Colonic mucosa (tissue), 4 donors: ENCODE results near the gene IMPDH1. TPM values are rescaled to one million over a fixed set of nuclear protein-coding genes. Genes with fewer than 3 reads are reported as not detected.

Source experiments
- DNase-seq: peaks from one replicate; pipeline ENCODE4 v3.0.0-alpha.2; 2020
- H3K27ac ChIP-seq: fragments of 200-600 bp; one replicate; pipeline ENCODE4 v1.8.0; 2021
- H3K27me3 ChIP-seq: fragments of 200-600 bp; one replicate; pipeline ENCODE4 v1.8.0; 2021
- H3K36me3 ChIP-seq: fragments of 200-600 bp; one replicate; pipeline ENCODE4 v1.8.0; 2021
- H3K4me1 ChIP-seq: fragments of 200-600 bp; one replicate; pipeline ENCODE4 v1.8.0; 2021; ENCODE audit warnings: mild to moderate bottlenecking
- H3K4me3 ChIP-seq: fragments of 200-600 bp; one replicate; pipeline ENCODE4 v1.8.0; 2021
- H3K9ac ChIP-seq, 2 donors: one replicate each; pipeline ENCODE4 v1.7.0; 2013; ENCODE audit warnings: control low read depth in 2 of 2, low read depth in 2 of 2, low read length in 2 of 2
- H3K9me3 ChIP-seq: fragments of 200-600 bp; one replicate; pipeline ENCODE4 v1.8.0; 2021
- CTCF ChIP-seq: fragments of 200-600 bp; IDR thresholded peaks from one replicate; pipeline ENCODE4 v1.8.0; 2022; ENCODE audit warnings: antibody characterized with exemption, mild to moderate bottlenecking
- intact Hi-C: fragments of 100-400 bp; cut with DNase I; formaldehyde crosslinking; loops from one replicate; pipeline ENCODE4 v1.14.1; 2022
- total RNA-seq, 2 donors: library from RNA; stranded (reverse); fragmentation: NEBNext Ultra II Directional in 1 of 2; extraction: Animal tissue kit (Norgen Biotek cat#: 25700) in 1 of 2; gene quantifications; one replicate each; pipeline ENCODE4 v1.2.1, GENCODE V29; 2021
- donor health status: healthy.
- donor health status: DM: no; HTN: no; CAD: no.
- donor health status: DM: no; HTN: no; CAD: no.

Gene IMPDH1
- total RNA-seq, 2 donors from 2014 or later = 37.5 to 50.0 TPM

GRCh38 chr7:128350708-128351295 lies 59.0 kb downstream of the IMPDH1 start:
- Histone ChIP-seq H3K4me1 (peaks cover 3% of the 10 kb centered on the region), H3K27me3 (peaks cover 18% of the 10 kb centered on the region), H3K36me3 (no peaks in the 10 kb centered on the region), H3K27ac (no peak overlapping the region), H3K9me3 (no peaks in the 10 kb centered on the region), H3K9ac (no peak overlapping the region), H3K4me3 (no peak overlapping the region)
- intact Hi-C loops = no loop called here
- TF ChIP-seq CTCF = no peak
- no peak for DNase-seq

- no peak for DNase-seq
- TF ChIP-seq CTCF = no peak
- H3K27ac ChIP-seq = no peak overlapping the region
- no peak overlapping the region for H3K9ac ChIP-seq
- H3K4me3 ChIP-seq = no peak overlapping the region
- peaks cover 3% of the 10 kb centered on the region for H3K4me1 ChIP-seq
- peaks cover 18% of the 10 kb centered on the region for H3K27me3 ChIP-seq
- H3K9me3 ChIP-seq = no peaks in the 10 kb centered on the region
- no peaks in the 10 kb centered on the region for H3K36me3 ChIP-seq
- intact Hi-C loops = loop anchor here (2.0 kb wide), 1 partner anchor 39 kb away; no protein-coding TSS in a partner anchor
Measured at GRCh38 chr7:128349466-128349825, 60.3 kb downstream of the IMPDH1 start.

- Histone ChIP-seq H3K4me3 (no peak overlapping the region), H3K4me1 (peaks cover 4% of the 10 kb centered on the region), H3K9ac (no peak overlapping the region), H3K36me3 (no peaks in the 10 kb centered on the region), H3K9me3 (no peaks in the 10 kb centered on the region), H3K27ac (no peak overlapping the region), H3K27me3 (peaks cover 17% of the 10 kb centered on the region)
- peak; percentile 28 for TF ChIP-seq CTCF
- intact Hi-C loops = loop anchor here (2.0 kb wide), 1 partner anchor 41 kb away; no protein-coding TSS in a partner anchor
- no peak for DNase-seq
Measured at GRCh38 chr7:128347647-128348097, 62.1 kb downstream of the IMPDH1 start.

GRCh38 chr7:128344431-128344774 lies 65.4 kb downstream of the IMPDH1 start:
- Histone ChIP-seq H3K9me3 (no peaks in the 10 kb centered on the region), H3K9ac (no peak overlapping the region), H3K36me3 (no peaks in the 10 kb centered on the region), H3K4me1 (peaks cover 9% of the 10 kb centered on the region), H3K4me3 (no peak overlapping the region), H3K27ac (no peak overlapping the region), H3K27me3 (no peaks in the 10 kb centered on the region)
- DNase-seq = no peak
- TF ChIP-seq CTCF = no peak
- intact Hi-C loops = no loop called here

- intact Hi-C loops = no loop called here
- Histone ChIP-seq H3K4me3 (peak within 1 kb of the TSS; percentile 59), H3K27ac (peak within 1 kb of the TSS; percentile 65), H3K27me3 (no peaks in the 10 kb centered on the region), H3K36me3 (no peaks in the 10 kb centered on the region), H3K9ac (peak within 1 kb of the TSS; percentile 76 to 87), H3K9me3 (no peaks in the 10 kb centered on the region), H3K4me1 (peaks cover 9% of the 10 kb centered on the region)
- DNase-seq = peak; percentile 89
- no peak for TF ChIP-seq CTCF
Measured at GRCh38 chr7:128343554-128344430, 66.0 kb downstream of the IMPDH1 start, which contains the start of gene RBM28. Gene RBM28, minus strand, starts transcription at chr7:128343908. Its CDS starts 115 bp downstream, at chr7:128343793.

Other genes starting within 250 kb of the IMPDH1 start
- under 1 TPM in 1 of 2 donors, not detected in 1; 0.07 TPM for gene LEP, start 168.7 kb downstream of the IMPDH1 start, total RNA-seq
- 10 to 100 TPM; 16.3 to 30.6 TPM for gene RBM28, start 66.1 kb downstream of the IMPDH1 start, total RNA-seq
- under 1 TPM in 1 of 2 donors, not detected in 1; 0.24 TPM for gene PRRT4, start 48.3 kb downstream of the IMPDH1 start, total RNA-seq
- gene HILPDA, start 45.9 kb upstream of the IMPDH1 start, total RNA-seq = 10 to 100 TPM; 12.1 to 31.4 TPM
- gene METTL2B, start 66.8 kb upstream of the IMPDH1 start, total RNA-seq = 10 to 100 TPM; 24.6 to 36.8 TPM